ENCODE data around the gene CTAGE9. TPM values are rescaled to one million over a fixed set of nuclear protein-coding genes. Genes with fewer than 3 reads are reported as not detected.

CTAGE9 gene
- total and polyA plus RNA-seq, 2 of the 8 experiments (the other 6 are each of a cell fraction or from before 2014, with no cell fraction given) = not detected

- TF ChIP-seq GABPA (IDR thresholded peaks at IDR 0.05; ENCODE audit: borderline replicate concordance, insufficient read depth, low read length) (no peak), SUZ12 (IDR thresholded peaks at IDR 0.05; ENCODE audit: low read length) (no peak), SP1 (IDR thresholded peaks at IDR 0.05; ENCODE audit: low read depth, low read length) (no peak), RXRA (IDR thresholded peaks at IDR 0.05; ENCODE audit: insufficient read depth, low read depth, low read length) (no peak), TCF12 (IDR thresholded peaks at IDR 0.05; ENCODE audit: low read depth, low read length) (no peak), PHF8 (conservative IDR thresholded peaks at IDR 0.05; ENCODE audit: low read depth, low read length) (no peak)
Observed at GRCh38 chr6:131678442-131678841, 32.4 kb downstream of the CTAGE9 start (continued).
